GM12878 (cell line): ENCODE results near the gene ANO10. TPM values are rescaled to one million over a fixed set of nuclear protein-coding genes. Genes with fewer than 3 reads are reported as not detected.

ENCODE experiments used
- ATAC-seq: fragments of 200-7000 bp; cut with Tn5 transposase; 3 replicates; pipeline ENCODE4 v1.9.1; 2020; ENCODE audit warnings: mild to moderate bottlenecking, moderate library complexity
- BruUV-seq: library from RNA; stranded (reverse); fragments of 400-500 nt; replicated peaks from 2 replicates; lab custom pipeline; 2021; lab: Mats Ljungman, UMichigan
- CTCF ChIA-PET: fragments of 300-600 bp; sonication (Branson Sonifier 250); formaldehyde crosslinking; extraction: SDS; loops from one replicate; lab custom pipeline; 2021; ENCODE audit warnings: inconsistent platforms; lab: Yijun Ruan, JAX
- POLR2A ChIA-PET: fragments of 350-600 bp; formaldehyde crosslinking; extraction: SDS; loops from one replicate; lab custom pipeline; 2021; ENCODE audit warnings: inconsistent platforms; lab: Charles Lee
- RAD21 ChIA-PET: fragments of 300-600 bp; sonication (Branson Sonifier 250); formaldehyde crosslinking; loops from one replicate; lab custom pipeline; 2023; ENCODE audit warnings: antibody characterized with exemption; ENCODE audit not compliant: unreplicated experiment; lab: Charles Lee
- SMC1A ChIA-PET: fragments of 300-600 bp; sonication (Branson Sonifier 250); formaldehyde crosslinking; loops from one replicate; lab custom pipeline; 2023; ENCODE audit not compliant: unreplicated experiment, uncharacterized antibody; lab: Charles Lee
- DNase-seq: peaks from one replicate; pipeline ENCODE4 v3.0.0-alpha.2; 2011; ENCODE audit warnings: low read depth, low spot score
- FAIRE-seq: peaks from 3 replicates; lab custom pipeline; 2011; peaks lifted over from hg19 to GRCh38; lab: Jason Lieb, UNC
- H2AFZ ChIP-seq: 2 replicates; pipeline ENCODE4 v1.6.0; 2011; ENCODE audit warnings: low read depth, low read length, control low read depth; ENCODE audit not compliant: control insufficient read depth
- H3K27ac ChIP-seq: 2 replicates; pipeline ENCODE4 v1.5.1; 2011; ENCODE audit warnings: control low read depth; ENCODE audit not compliant: control insufficient read depth, insufficient read depth
- H3K27me3 ChIP-seq, 2 experiments: replicated peaks in 1 of 2; 2 replicates each; pipeline versions ENCODE4 v1.6.0 to v1.6.1; 2011; ENCODE audit warnings: low read length in 1 of 2; ENCODE audit not compliant: control insufficient read depth in 2 of 2, insufficient read depth in 2 of 2
- H3K36me3 ChIP-seq, 2 experiments: 2 replicates each; pipeline ENCODE4 v1.5.1; 2011; ENCODE audit warnings: low read length in 1 of 2; ENCODE audit not compliant: control insufficient read depth in 2 of 2, insufficient read depth in 2 of 2
- H3K4me1 ChIP-seq: 2 replicates; pipeline ENCODE4 v1.6.1; 2011; ENCODE audit warnings: mild to moderate bottlenecking, low read length, moderate library complexity, mixed read lengths; ENCODE audit not compliant: control insufficient read depth, insufficient read depth
- H3K4me2 ChIP-seq: 2 replicates; pipeline ENCODE4 v1.6.0; 2011; ENCODE audit warnings: control low read depth; ENCODE audit not compliant: control insufficient read depth, insufficient read depth
- H3K4me3 ChIP-seq: fragments of 200-600 bp; sonication (generic); 2 replicates; pipeline ENCODE4 v1.5.1; 2016
- H3K79me2 ChIP-seq: 2 replicates; pipeline ENCODE4 v1.6.0; 2011; ENCODE audit warnings: low read length; ENCODE audit not compliant: control insufficient read depth, insufficient read depth
- H3K9ac ChIP-seq: 2 replicates; pipeline ENCODE4 v1.8.0; 2011; ENCODE audit warnings: low read length, control low read depth, mixed read lengths; ENCODE audit not compliant: control insufficient read depth, insufficient read depth
- H3K9me3 ChIP-seq: replicated peaks from 3 replicates; pipeline ENCODE4 v1.5.1; 2011; ENCODE audit warnings: mild to moderate bottlenecking, low read length; ENCODE audit not compliant: control insufficient read depth, insufficient read depth
- H4K20me1 ChIP-seq: 2 replicates; pipeline ENCODE4 v1.6.0; 2011; ENCODE audit not compliant: control insufficient read depth, insufficient read depth
- BRCA1 ChIP-seq: IDR thresholded peaks from 2 replicates; pipeline ENCODE4 v1.6.1; 2011; ENCODE audit warnings: low read depth, low read length, improper control_type of control experiment
- CBX3 ChIP-seq: fragments of 200-600 bp; sonication (generic); IDR thresholded peaks from 2 replicates; pipeline ENCODE4 v1.6.1; 2016; ENCODE audit warnings: low read depth, borderline replicate concordance
- CHD4 ChIP-seq: fragments of 200-600 bp; sonication (generic); IDR thresholded peaks from 2 replicates; pipeline ENCODE4 v1.6.1; 2016; ENCODE audit warnings: mild to moderate bottlenecking
- FOS ChIP-seq: IDR thresholded peaks from 3 replicates; pipeline ENCODE4 v1.6.1; 2011; ENCODE audit warnings: borderline replicate concordance; ENCODE audit not compliant: insufficient read length; ENCODE audit errors: extremely low read depth
- KDM1A ChIP-seq: fragments of 200-600 bp; sonication (generic); IDR thresholded peaks from 2 replicates; pipeline ENCODE4 v1.6.1; 2016; ENCODE audit warnings: borderline replicate concordance
- MTA2 ChIP-seq: fragments of 450-650 bp; IDR thresholded peaks from 2 replicates; pipeline ENCODE4 v1.6.1; 2016; ENCODE audit warnings: low read depth, mild to moderate bottlenecking, moderate library complexity
- MTA3 ChIP-seq: IDR thresholded peaks from 2 replicates; pipeline ENCODE4 v1.6.1; 2012; ENCODE audit warnings: low read length, inconsistent platforms, borderline replicate concordance
- NBN ChIP-seq: fragments of 450-650 bp; IDR thresholded peaks from 2 replicates; pipeline ENCODE4 v1.6.1; 2016
- NR2C1 ChIP-seq: fragments of 450-650 bp; IDR thresholded peaks from 2 replicates; pipeline ENCODE4 v1.6.1; 2017; ENCODE audit warnings: antibody characterized with exemption, mild to moderate bottlenecking, moderate library complexity
- NR2F1 ChIP-seq: fragments of 450-650 bp; conservative IDR thresholded peaks from 2 replicates; pipeline ENCODE4 v1.6.1; 2017; ENCODE audit warnings: mild to moderate bottlenecking
- PAX8 ChIP-seq: fragments of 450-650 bp; IDR thresholded peaks from 2 replicates; pipeline ENCODE4 v1.6.1; 2017; ENCODE audit warnings: mild to moderate bottlenecking, moderate library complexity
- POLR2AphosphoS5 ChIP-seq: IDR thresholded peaks from 2 replicates; pipeline ENCODE4 v1.6.1; 2011; ENCODE audit warnings: mild to moderate bottlenecking, low read length, inconsistent platforms
- RAD51 ChIP-seq: fragments of 450-650 bp; IDR thresholded peaks from 2 replicates; pipeline ENCODE4 v1.6.1; 2016; ENCODE audit warnings: moderate library complexity, mild to moderate bottlenecking, inconsistent platforms
- SIX5 ChIP-seq: IDR thresholded peaks from 2 replicates; pipeline ENCODE4 v1.6.1; 2011; ENCODE audit warnings: mild to moderate bottlenecking, low read depth, low read length, moderate library complexity; ENCODE audit not compliant: severe bottlenecking
- SUPT20H ChIP-seq: IDR thresholded peaks from 2 replicates; pipeline ENCODE4 v1.6.1; 2011; ENCODE audit warnings: low read depth, mild to moderate bottlenecking, low read length, moderate library complexity, borderline replicate concordance; ENCODE audit not compliant: control insufficient read depth
- ZBTB11 ChIP-seq: fragments of 450-650 bp; formaldehyde crosslinking; IDR thresholded peaks from 2 replicates; pipeline ENCODE4 v1.5.0; 2022; ENCODE audit warnings: mild to moderate bottlenecking, missing genetic modification characterization
- ZNF274 ChIP-seq: IDR thresholded peaks from one replicate; pipeline ENCODE4 v1.8.0; 2011; ENCODE audit not compliant: insufficient read length, insufficient read depth
- ZZZ3 ChIP-seq: IDR thresholded peaks from 2 replicates; pipeline ENCODE4 v1.6.1; 2011; ENCODE audit warnings: low read depth; ENCODE audit not compliant: control insufficient read depth, insufficient read length
- WGBS: methylation state at CpG from one replicate; pipeline ENCODE4 v1.1.6; 2016; ENCODE audit warnings: low lambda C conversion rate; ENCODE audit not compliant: insufficient replicate concordance, insufficient coverage; ENCODE audit errors: missing lambda C conversion rate; 5-methylcytosine and 5-hydroxymethylcytosine counted together
- in situ Hi-C: fragments of 300-500 bp; cut with MboI; formaldehyde crosslinking; loops from 9 replicates; pipeline ENCODE4 v1.14.3; 2018; ENCODE audit warnings: mixed read lengths
- intact Hi-C: fragments of 100-400 bp; cut with micrococcal nuclease; formaldehyde crosslinking; loops from one replicate; pipeline ENCODE4 v1.14.2; 2022; ENCODE audit not compliant: unreplicated experiment
- polyA plus RNA-seq, 11 experiments: library from polyadenylated mRNA; depleted of rRNA in 4 of 11; unstranded in 6 of 11; stranded (reverse) in 5 of 11; fragments of >200 nt; fragmentation: Nextera tagmentation in 4 of 11; fragmentation: Illumina TruSeq in 1 of 11; extraction: Ambion mirVana in 4 of 11; extraction: Trizol in 1 of 11; gene quantifications; 1 replicate in 1 of 11; 2 replicates in 10 of 11; pipeline versions ENCODE4 v1.2.1 to v1.2.3, GENCODE V29; 2011 to 2016; ENCODE audit warnings: inconsistent platforms in 2 of 11, missing spikeins in 2 of 11, low read depth in 1 of 11
- total RNA-seq, 4 experiments: library from RNA; depleted of rRNA in 3 of 4; stranded (reverse); fragments of >200 nt in 3 of 4; fragmentation: Illumina TruSeq in 1 of 4; extraction: Trizol in 1 of 4; gene quantifications; 2 replicates each; pipeline versions ENCODE4 v1.2.1 to v1.2.3, GENCODE V29; 2013 to 2021
- TF ChIP-seq, protein P1 (sequence below): IDR thresholded peaks from 2 replicates; pipeline ENCODE4 v1.6.1; 2011; ENCODE audit warnings: low read depth, mild to moderate bottlenecking, low read length, moderate library complexity, borderline replicate concordance; ENCODE audit errors: extremely low read depth

ANO10 gene
- total and polyA plus RNA-seq, 10 of the 15 experiments (the other 5 are each of a cell fraction or from before 2014, with no cell fraction given) = 0.29 to 21.9 (median 1.6) TPM

DNA sequence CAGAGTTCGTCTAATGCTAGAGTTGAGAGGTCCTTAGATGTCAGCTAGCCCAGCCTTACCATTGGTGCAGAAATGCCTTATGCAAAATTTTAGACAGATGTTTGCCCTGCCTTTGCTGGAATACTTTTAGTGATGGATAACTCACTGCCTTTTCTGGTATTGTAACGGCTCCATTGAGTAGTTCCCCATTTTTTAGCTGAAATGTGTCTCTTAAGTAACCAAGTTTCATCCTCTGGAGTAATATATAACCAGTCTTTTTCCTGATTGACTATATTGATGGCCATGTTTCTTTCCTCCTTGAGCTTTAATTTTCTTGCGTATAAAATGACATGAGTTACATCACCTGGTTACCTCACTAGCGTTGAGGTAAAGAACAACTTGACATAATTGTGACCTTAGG lies 290.4 kb downstream of the ANO10 start:
- no peak for ATAC-seq
- intact Hi-C loops = no loop called here
- DNase-seq = no peak
- Histone ChIP-seq H3K4me1 (no peaks in the 10 kb centered on the region), H3K4me2 (no peak overlapping the region), H3K27ac (no peak overlapping the region), H3K4me3 (no peak overlapping the region)
- BruUV-seq = no TSS peak
- RAD21 ChIA-PET = no interaction called here
- in situ Hi-C loops = no loop called here
- 81% methylated on average over 4 of the region's 4 CpGs for WGBS
- TF ChIP-seq CHD4 (no peak), NR2F1 (no peak), RAD51 (no peak), ZNF274 (no peak), MTA2 (no peak), POLR2AphosphoS5 (no peak), PAX8 (no peak), CBX3 (no peak), NBN (no peak), SUPT20H (no peak), ZZZ3 (no peak), ZBTB11 (CRISPR knock-in tag) (no peak), BRCA1 (no peak), FOS (no peak), NR2C1 (no peak), MTA3 (no peak), SIX5 (no peak), KDM1A (no peak)
- TF ChIP-seq, protein P1, sequence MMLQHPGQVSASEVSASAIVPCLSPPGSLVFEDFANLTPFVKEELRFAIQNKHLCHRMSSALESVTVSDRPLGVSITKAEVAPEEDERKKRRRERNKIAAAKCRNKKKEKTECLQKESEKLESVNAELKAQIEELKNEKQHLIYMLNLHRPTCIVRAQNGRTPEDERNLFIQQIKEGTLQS = no peak
- TF ChIP-seq, all 136 proteins: peak for 0
- SMC1A ChIA-PET = no interaction called here
- no peak overlapping the region for H3K9ac ChIP-seq
- no peak for FAIRE-seq
- H3K9me3 ChIP-seq = peaks cover 4% of the 10 kb centered on the region; the same call in 2 of the 3 replicates
- POLR2A ChIA-PET = interaction anchor here (0.7 kb wide), 1 partner anchor 40 kb away, joined by 3 read pairs; no protein-coding TSS in a partner anchor
- no peaks in the 10 kb centered on the region for H3K27me3 ChIP-seq
- peaks cover 3% of the 10 kb centered on the region for H3K79me2 ChIP-seq
- no peaks in the 10 kb centered on the region for H3K36me3 ChIP-seq
- CTCF ChIA-PET = no interaction called here
- no peaks in the 10 kb centered on the region for H4K20me1 ChIP-seq
- no peak overlapping the region for H2AFZ ChIP-seq
